Endodermal cell (in vitro differentiated cells): ENCODE measurements around the gene LYAR. TPM values are rescaled to one million over a fixed set of nuclear protein-coding genes. Genes with fewer than 3 reads are reported as not detected.
"Not testable (repeated sequence)": the region's sequence is repeated elsewhere in the genome, so short reads cannot be mapped to it uniquely, and the experiment has no call there.

Source experiments
- DNase-seq: peaks from one replicate; pipeline ENCODE4 v3.0.0-alpha.2; 2017
- H3K27ac ChIP-seq: 2 replicates; pipeline ENCODE4 v1.5.1; 2013; ENCODE audit warnings: mild to moderate bottlenecking, low read depth, low read length, moderate library complexity
- H3K27me3 ChIP-seq: 2 replicates; pipeline ENCODE4 v1.6.1; 2013; ENCODE audit warnings: mild to moderate bottlenecking, low read length, moderate library complexity; ENCODE audit not compliant: insufficient read depth, control insufficient read depth, poor library complexity, severe bottlenecking
- H3K36me3 ChIP-seq: 2 replicates; pipeline ENCODE4 v1.7.0; 2013; ENCODE audit warnings: mild to moderate bottlenecking, low read length, moderate library complexity; ENCODE audit not compliant: control insufficient read depth, insufficient read depth
- H3K4me1 ChIP-seq: one replicate; pipeline ENCODE4 v1.7.0; 2013; ENCODE audit warnings: low read length; ENCODE audit not compliant: control insufficient read depth, insufficient read depth
- H3K4me3 ChIP-seq: 2 replicates; pipeline ENCODE4 v1.5.1; 2013; ENCODE audit warnings: mild to moderate bottlenecking, low read length, moderate library complexity
- H3K9ac ChIP-seq: 2 replicates; pipeline ENCODE4 v1.6.1; 2013; ENCODE audit warnings: mild to moderate bottlenecking, low read length, moderate library complexity; ENCODE audit not compliant: poor library complexity, severe bottlenecking; ENCODE audit errors: extremely low read depth
- H3K9me3 ChIP-seq: 2 replicates; pipeline ENCODE4 v1.6.1; 2013; ENCODE audit warnings: mild to moderate bottlenecking, low read length, moderate library complexity; ENCODE audit not compliant: control insufficient read depth
- H3K27ac Mint-ChIP-seq: 2 replicates; pipeline ENCODE4 v1.8.0; 2020; ENCODE audit warnings: mixed read lengths
- H3K27me3 Mint-ChIP-seq: 2 replicates; pipeline ENCODE4 v1.8.0; 2021; ENCODE audit warnings: mild to moderate bottlenecking, mixed read lengths; ENCODE audit not compliant: insufficient read depth
- H3K36me3 Mint-ChIP-seq: 2 replicates; pipeline ENCODE4 v1.8.0; 2020; ENCODE audit warnings: low read depth, mixed read lengths
- H3K4me1 Mint-ChIP-seq: 2 replicates; pipeline ENCODE4 v1.8.0; 2020; ENCODE audit warnings: mixed read lengths
- H3K4me3 Mint-ChIP-seq: 2 replicates; pipeline ENCODE4 v1.8.0; 2020; ENCODE audit warnings: mild to moderate bottlenecking, moderate library complexity, mixed read lengths
- H3K9me3 Mint-ChIP-seq: 2 replicates; pipeline ENCODE4 v1.8.0; 2020; ENCODE audit warnings: mild to moderate bottlenecking, mixed read lengths
- WGBS, 2 experiments: methylation state at CpG; one replicate each; pipeline versions ENCODE4 v1.1.5 to v1.1.7; 2013; ENCODE audit warnings: missing lambda C conversion rate in 2 of 2, mixed read lengths in 1 of 2; ENCODE audit not compliant: insufficient coverage in 1 of 2, insufficient read length in 1 of 2; 5-methylcytosine and 5-hydroxymethylcytosine counted together
- total RNA-seq, 2 donors: library from RNA; stranded (reverse); fragmentation: NEBNext Ultra II Directional in 1 of 2; extraction: Animal tissue kit (Norgen Biotek cat#: 25700) in 1 of 2; gene quantifications; 2 replicates in 1 of 2; 3 replicates in 1 of 2; pipeline ENCODE4 v1.2.1, GENCODE V29; 2021
- TF ChIP-seq, protein P1 (sequence below): fragments of 200-600 bp; sonication (generic); conservative IDR thresholded peaks from 2 replicates; pipeline ENCODE4 v1.5.0; 2021; ENCODE audit warnings: antibody characterized with exemption, mild to moderate bottlenecking

Gene LYAR
- total RNA-seq, 2 donors from 2014 or later = 23.7 to 26.3 TPM

DNA sequence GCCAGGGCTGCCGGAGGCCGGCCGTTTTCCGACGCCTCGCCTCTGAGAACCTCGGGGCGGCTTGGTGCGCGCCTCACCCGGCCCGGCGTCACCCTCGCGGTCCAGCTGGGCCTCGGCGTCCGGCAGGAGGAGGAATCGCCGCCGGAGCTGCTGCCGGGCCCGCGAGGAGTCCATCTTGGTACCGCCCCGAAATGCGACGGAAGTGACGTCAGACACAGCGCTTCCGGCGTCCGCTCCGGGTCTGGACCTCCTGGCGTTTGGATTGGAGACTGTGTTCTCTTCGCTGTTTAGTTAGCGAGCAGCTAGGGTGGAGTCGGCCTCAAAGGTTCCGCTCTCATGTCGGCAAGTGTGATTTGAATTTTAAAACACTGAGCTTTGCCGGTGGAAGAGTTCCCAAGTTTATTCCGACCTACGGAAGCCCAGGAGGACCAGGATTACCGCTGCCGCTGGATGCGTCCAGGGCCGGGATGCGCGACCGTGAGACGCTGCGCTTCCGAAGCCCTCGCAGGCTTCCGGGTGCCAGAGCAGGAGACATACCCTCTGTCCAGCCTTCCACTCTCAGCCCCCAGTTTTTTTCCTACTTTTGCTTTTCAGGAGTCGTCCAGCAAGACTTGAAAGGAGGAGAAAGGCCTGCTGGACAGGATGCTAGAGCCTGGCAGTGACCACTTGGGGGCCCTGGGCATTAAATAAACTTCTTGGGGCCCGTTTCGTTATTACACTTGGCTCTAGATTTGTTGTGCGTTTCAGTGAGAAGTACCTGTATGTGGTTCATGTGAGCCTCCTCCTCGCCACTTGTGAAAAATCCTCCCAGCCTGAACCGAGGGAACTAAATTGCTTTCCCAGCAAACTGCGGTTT lies 41.7 kb downstream of the LYAR start, which contains the start of gene TMEM128:
TMEM128 (minus strand) TSS at position 195 of the 856 bp plus-strand sequence; CDS start at position 174, 21 bp downstream.
- H3K9me3 Mint-ChIP-seq = no peaks in the 10 kb centered on the region
- Histone ChIP-seq H3K9me3 (no peaks in the 10 kb centered on the region), H3K27ac (peak within 1 kb of the TSS; percentile 91), H3K9ac (peak within 1 kb of the TSS; percentile 84), H3K4me3 (peak within 1 kb of the TSS; percentile 96), H3K27me3 (peaks cover 11% of the 10 kb centered on the region), H3K4me1 (no peaks in the 10 kb centered on the region), H3K36me3 (peaks cover 31% of the 10 kb centered on the region)
- peak within 1 kb of the TSS; percentile 99 for H3K27ac Mint-ChIP-seq
- peaks cover 27% of the 10 kb centered on the region for H3K36me3 Mint-ChIP-seq
- whole genome bisulfite sequencing, 2 experiments = 2 to 7% methylated on average over 36 to 62 of the region's 62 CpGs
- H3K4me3 Mint-ChIP-seq = peak within 1 kb of the TSS; percentile 90
- peaks cover 10% of the 10 kb centered on the region for H3K4me1 Mint-ChIP-seq
- DNase-seq = peak; percentile 97
- TF ChIP-seq, protein P1, sequence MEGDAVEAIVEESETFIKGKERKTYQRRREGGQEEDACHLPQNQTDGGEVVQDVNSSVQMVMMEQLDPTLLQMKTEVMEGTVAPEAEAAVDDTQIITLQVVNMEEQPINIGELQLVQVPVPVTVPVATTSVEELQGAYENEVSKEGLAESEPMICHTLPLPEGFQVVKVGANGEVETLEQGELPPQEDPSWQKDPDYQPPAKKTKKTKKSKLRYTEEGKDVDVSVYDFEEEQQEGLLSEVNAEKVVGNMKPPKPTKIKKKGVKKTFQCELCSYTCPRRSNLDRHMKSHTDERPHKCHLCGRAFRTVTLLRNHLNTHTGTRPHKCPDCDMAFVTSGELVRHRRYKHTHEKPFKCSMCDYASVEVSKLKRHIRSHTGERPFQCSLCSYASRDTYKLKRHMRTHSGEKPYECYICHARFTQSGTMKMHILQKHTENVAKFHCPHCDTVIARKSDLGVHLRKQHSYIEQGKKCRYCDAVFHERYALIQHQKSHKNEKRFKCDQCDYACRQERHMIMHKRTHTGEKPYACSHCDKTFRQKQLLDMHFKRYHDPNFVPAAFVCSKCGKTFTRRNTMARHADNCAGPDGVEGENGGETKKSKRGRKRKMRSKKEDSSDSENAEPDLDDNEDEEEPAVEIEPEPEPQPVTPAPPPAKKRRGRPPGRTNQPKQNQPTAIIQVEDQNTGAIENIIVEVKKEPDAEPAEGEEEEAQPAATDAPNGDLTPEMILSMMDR = peak; percentile 20
- H3K27me3 Mint-ChIP-seq = peaks cover 10% of the 10 kb centered on the region

DNA sequence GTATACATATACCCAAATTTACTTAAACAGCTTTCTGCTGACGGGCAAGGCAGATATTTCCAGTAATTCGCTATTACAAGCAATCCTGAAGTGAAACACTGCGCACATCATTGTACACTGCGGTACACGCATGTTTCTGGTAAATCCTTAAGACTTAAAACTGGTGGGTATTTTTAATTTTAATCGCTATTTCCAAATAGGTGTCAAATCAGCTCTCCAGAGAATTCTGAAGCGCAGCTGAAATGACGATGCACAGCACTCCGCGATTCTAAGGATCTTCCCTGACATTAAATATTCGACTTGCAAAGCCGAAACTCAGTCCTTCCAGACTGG lies 42.3 kb downstream of the LYAR start:
- Histone ChIP-seq H3K9me3 (no peaks in the 10 kb centered on the region), H3K27ac (no peak overlapping the region), H3K27me3 (peaks cover 11% of the 10 kb centered on the region), H3K4me1 (no peaks in the 10 kb centered on the region), H3K9ac (peak overlapping the region; percentile 84), H3K36me3 (peaks cover 32% of the 10 kb centered on the region), H3K4me3 (peak overlapping the region; percentile 96)
- DNase-seq = no peak
- peaks cover 29% of the 10 kb centered on the region for H3K36me3 Mint-ChIP-seq
- WGBS, 2 experiments = 3 to 4% methylated on average over 11 to 12 of the region's 12 CpGs
- TF ChIP-seq, protein P1 = no peak
- peaks cover 10% of the 10 kb centered on the region for H3K27me3 Mint-ChIP-seq
- H3K4me1 Mint-ChIP-seq = peaks cover 10% of the 10 kb centered on the region
- H3K9me3 Mint-ChIP-seq = no peaks in the 10 kb centered on the region
- peak overlapping the region; percentile 99 for H3K27ac Mint-ChIP-seq
- H3K4me3 Mint-ChIP-seq = peak overlapping the region; percentile 90

DNA sequence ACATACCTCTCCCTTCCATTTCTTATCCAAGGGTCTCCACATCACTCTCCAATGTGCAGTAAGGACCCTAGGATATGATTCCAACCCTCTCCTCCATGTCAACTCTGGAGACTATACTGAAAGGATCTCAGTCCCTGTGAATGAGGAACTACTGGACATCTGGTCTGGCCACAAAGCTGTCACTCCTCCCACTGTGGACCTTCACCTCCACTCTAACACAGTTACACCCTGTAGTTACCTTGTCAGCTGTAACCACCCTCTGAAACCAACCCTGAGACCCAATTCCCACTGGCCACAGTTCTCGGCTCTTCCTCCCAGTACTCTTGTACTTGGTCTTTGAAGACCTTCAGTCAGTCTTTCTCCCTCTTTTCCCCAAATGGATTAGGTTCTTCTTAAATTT lies 44.8 kb downstream of the LYAR start:
- H3K27me3 Mint-ChIP-seq = no peaks in the 10 kb centered on the region
- no peak overlapping the region for H3K27ac Mint-ChIP-seq
- no peak for DNase-seq
- Histone ChIP-seq H3K4me3 (no peak overlapping the region), H3K27me3 (no peaks in the 10 kb centered on the region), H3K4me1 (no peaks in the 10 kb centered on the region), H3K27ac (no peak overlapping the region), H3K9ac (no peak overlapping the region), H3K9me3 (no peaks in the 10 kb centered on the region), H3K36me3 (peaks cover 52% of the 10 kb centered on the region)
- TF ChIP-seq, protein P1 = no peak
- no peak overlapping the region for H3K4me3 Mint-ChIP-seq
- WGBS, 2 experiments = 86 to 93% methylated on average over 1 of the region's 1 CpG
- peaks cover 10% of the 10 kb centered on the region for H3K4me1 Mint-ChIP-seq
- H3K36me3 Mint-ChIP-seq = peaks cover 47% of the 10 kb centered on the region
- H3K9me3 Mint-ChIP-seq = no peaks in the 10 kb centered on the region

DNA sequence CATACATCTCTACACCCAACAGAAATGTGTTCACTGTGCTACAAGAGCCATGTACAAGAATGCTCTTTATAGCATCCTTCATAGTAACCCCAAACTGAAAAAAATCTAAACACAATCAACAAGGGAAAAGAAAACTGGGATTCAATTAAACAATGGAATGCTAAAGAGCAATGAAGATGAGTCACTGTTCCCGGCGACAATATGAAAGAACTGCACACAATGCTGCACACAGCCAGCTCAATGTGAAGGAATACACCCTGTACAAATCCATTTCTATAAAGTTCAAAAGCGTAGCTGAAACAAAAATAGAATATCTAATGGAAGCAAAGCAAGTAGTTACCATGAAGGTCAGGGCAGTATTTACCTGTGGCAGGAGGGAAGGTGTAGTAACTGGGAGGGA lies 50.4 kb downstream of the LYAR start:
- not testable (repeated sequence) for DNase-seq, H3K4me3 ChIP-seq, H3K9me3 Mint-ChIP-seq, H3K4me1 ChIP-seq, H3K4me3 Mint-ChIP-seq, H3K4me1 Mint-ChIP-seq, H3K27ac Mint-ChIP-seq, H3K27me3 Mint-ChIP-seq, H3K27ac ChIP-seq, H3K9me3 ChIP-seq, H3K9ac ChIP-seq, H3K27me3 ChIP-seq
- 92 to 99% methylated on average over 2 to 3 of the region's 3 CpGs for WGBS, 2 experiments
- H3K36me3 ChIP-seq = peaks cover 56% of the 10 kb centered on the region
- H3K36me3 Mint-ChIP-seq = peaks cover 67% of the 10 kb centered on the region
